Measurements from ENCODE around the gene DCLK2. TPM values are rescaled to one million over a fixed set of nuclear protein-coding genes. Genes with fewer than 3 reads are reported as not detected.

Gene DCLK2
- total and polyA plus RNA-seq, 12 donors: 4.1 to 33.4 (median 16.7) TPM

DNA sequence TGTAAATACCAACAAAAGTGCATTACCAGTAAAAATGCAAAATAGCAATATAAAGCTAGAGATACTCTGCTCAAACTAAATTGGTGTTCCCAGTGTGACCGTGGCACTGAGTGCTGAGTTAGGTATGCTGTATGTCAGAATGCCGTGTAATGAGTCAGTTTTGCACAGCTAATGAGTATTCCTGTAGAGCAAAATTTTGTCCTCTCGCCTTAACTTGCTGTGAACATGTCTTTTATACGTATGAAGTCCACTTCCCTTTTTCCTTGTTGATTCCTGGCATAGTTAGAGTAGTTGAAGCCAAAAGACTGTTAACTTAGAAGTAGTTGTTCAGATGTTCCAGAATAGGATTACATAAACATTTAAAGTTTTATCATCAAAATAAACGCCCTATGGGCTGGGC is 11.5 kb downstream of the DCLK2 start:
- DNase-seq (no peak), ATAC-seq (no peak)
- Histone ChIP-seq H3K4me3 (no peak overlapping the region), H3K9me3 (peaks cover 0 to 8% (median 0%) of the 10 kb centered on the region in 11 donors), H3K27ac (no peak overlapping the region), H3K27me3 (no peaks in the 10 kb centered on the region), H3K4me1 (peaks cover 0 to 8% (median 0%) of the 10 kb centered on the region in 9 donors), H3K36me3 (no peaks in the 10 kb centered on the region)
- TF ChIP-seq, protein P1, sequence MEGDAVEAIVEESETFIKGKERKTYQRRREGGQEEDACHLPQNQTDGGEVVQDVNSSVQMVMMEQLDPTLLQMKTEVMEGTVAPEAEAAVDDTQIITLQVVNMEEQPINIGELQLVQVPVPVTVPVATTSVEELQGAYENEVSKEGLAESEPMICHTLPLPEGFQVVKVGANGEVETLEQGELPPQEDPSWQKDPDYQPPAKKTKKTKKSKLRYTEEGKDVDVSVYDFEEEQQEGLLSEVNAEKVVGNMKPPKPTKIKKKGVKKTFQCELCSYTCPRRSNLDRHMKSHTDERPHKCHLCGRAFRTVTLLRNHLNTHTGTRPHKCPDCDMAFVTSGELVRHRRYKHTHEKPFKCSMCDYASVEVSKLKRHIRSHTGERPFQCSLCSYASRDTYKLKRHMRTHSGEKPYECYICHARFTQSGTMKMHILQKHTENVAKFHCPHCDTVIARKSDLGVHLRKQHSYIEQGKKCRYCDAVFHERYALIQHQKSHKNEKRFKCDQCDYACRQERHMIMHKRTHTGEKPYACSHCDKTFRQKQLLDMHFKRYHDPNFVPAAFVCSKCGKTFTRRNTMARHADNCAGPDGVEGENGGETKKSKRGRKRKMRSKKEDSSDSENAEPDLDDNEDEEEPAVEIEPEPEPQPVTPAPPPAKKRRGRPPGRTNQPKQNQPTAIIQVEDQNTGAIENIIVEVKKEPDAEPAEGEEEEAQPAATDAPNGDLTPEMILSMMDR (IDR thresholded peaks at IDR 0.05): no peak
- WGBS, 2 donors: 90% methylated on average over 5 of the region's 5 CpGs
- intact Hi-C loops (cut with DNase I): loop anchor here in 1 of 10 donors (10.0 kb wide), 1 partner anchor 85 kb away; no protein-coding TSS in a partner anchor

DNA sequence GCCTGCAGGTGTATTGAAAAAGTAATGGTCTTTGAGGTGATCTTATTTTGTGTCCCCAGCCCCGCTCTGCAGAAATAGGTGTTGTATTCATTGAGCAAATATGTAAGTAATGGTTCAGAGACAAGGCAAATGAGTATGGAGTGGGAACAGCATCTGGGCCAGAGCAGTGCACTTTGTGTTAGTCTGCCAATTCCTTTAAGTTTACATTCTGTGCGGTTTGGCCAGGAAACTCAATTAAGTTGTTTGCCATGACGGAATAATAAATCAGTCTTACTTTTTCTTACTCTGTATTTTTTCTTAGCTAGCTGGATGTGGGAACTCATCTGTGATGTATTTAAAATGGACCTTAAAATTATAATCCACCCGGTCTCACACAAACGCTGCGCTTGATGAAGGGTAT is 12.6 kb downstream of the DCLK2 start:
- intact Hi-C loops (cut with DNase I): no loop called here
- no peak for ATAC-seq
- Histone ChIP-seq H3K27me3 (no peaks in the 10 kb centered on the region), H3K4me3 (no peak overlapping the region), H3K4me1 (peaks cover 0 to 8% (median 0%) of the 10 kb centered on the region in 9 donors), H3K36me3 (no peaks in the 10 kb centered on the region), H3K9me3 (peaks cover 0 to 2% (median 0%) of the 10 kb centered on the region in 11 donors), H3K27ac (no peak overlapping the region)
- TF ChIP-seq, protein P1 (IDR thresholded peaks at IDR 0.05): no peak
- no peak for DNase-seq
- 97 to 98% methylated on average over 6 of the region's 6 CpGs for WGBS, 2 donors

DNA sequence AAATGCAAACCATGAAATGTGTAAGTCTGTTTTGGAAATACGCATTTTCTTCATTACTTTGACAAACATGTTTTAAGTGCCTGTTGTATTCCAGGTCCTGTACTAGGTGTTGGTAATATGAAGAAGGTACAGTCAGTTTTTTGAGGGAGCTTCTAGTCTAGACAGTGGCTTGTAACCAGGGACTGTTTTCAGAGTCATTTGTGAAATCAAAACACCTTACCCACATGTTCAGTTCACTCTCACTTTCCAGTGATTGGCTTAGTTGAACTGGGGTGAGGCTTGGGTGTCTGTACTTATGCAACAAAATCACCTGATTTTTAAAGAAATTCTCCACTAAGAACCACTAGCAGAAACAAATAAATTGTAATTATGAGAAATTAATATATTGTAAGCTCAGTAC is 16.4 kb downstream of the DCLK2 start:
- Histone ChIP-seq H3K4me3 (no peak overlapping the region), H3K27me3 (no peaks in the 10 kb centered on the region), H3K27ac (no peak overlapping the region), H3K4me1 (peaks cover 0 to 8% (median 0%) of the 10 kb centered on the region in 9 donors), H3K9me3 (no peaks in the 10 kb centered on the region), H3K36me3 (no peaks in the 10 kb centered on the region)
- ATAC-seq (no peak), DNase-seq (no peak)
- TF ChIP-seq, protein P1 (IDR thresholded peaks at IDR 0.05): no peak
- 95 to 98% methylated on average over 1 of the region's 1 CpG for WGBS, 2 donors
- intact Hi-C loops (cut with DNase I): no loop called here

DNA sequence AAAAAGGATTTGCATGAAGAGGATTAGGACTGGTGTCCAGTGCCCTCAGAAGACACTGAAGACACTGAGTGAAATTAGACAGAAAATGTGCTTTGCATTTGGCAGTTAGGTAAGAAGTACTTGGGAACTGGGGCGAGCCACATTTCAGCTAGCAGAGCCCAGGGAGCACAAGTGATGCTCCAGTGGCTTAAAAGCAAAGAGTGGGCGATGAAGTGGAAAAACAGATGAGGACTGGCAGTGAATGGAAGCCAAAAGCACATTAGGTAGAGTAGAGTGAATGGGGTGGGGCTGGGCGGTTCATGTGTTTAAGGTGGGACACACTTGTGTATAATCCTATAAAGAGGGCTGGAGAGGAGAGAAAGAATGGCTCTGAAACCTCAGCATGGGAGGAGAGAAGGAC is 18.4 kb downstream of the DCLK2 start:
- ATAC-seq (no peak), DNase-seq (no peak)
- H3K4me3 ChIP-seq: no peak overlapping the region
- TF ChIP-seq, protein P1 (IDR thresholded peaks at IDR 0.05): no peak
- no peaks in the 10 kb centered on the region for H3K36me3 ChIP-seq
- peaks cover 0 to 8% (median 0%) of the 10 kb centered on the region in 9 donors for H3K4me1 ChIP-seq
- H3K27ac ChIP-seq: no peak overlapping the region
- 97 to 99% methylated on average over 3 of the region's 3 CpGs for WGBS, 2 donors
- intact Hi-C loops (cut with DNase I): no loop called here
- H3K27me3 ChIP-seq: no peaks in the 10 kb centered on the region
- H3K9me3 ChIP-seq: no peaks in the 10 kb centered on the region

Data from heart right ventricle (tissue), 16 donors.